ENCODE results near the gene DDX24. TPM values are rescaled to one million over a fixed set of nuclear protein-coding genes. Genes with fewer than 3 reads are reported as not detected.

The DDX24 gene
- total RNA-seq, 2 donors from 2014 or later, result 110 to 142 TPM

DNA sequence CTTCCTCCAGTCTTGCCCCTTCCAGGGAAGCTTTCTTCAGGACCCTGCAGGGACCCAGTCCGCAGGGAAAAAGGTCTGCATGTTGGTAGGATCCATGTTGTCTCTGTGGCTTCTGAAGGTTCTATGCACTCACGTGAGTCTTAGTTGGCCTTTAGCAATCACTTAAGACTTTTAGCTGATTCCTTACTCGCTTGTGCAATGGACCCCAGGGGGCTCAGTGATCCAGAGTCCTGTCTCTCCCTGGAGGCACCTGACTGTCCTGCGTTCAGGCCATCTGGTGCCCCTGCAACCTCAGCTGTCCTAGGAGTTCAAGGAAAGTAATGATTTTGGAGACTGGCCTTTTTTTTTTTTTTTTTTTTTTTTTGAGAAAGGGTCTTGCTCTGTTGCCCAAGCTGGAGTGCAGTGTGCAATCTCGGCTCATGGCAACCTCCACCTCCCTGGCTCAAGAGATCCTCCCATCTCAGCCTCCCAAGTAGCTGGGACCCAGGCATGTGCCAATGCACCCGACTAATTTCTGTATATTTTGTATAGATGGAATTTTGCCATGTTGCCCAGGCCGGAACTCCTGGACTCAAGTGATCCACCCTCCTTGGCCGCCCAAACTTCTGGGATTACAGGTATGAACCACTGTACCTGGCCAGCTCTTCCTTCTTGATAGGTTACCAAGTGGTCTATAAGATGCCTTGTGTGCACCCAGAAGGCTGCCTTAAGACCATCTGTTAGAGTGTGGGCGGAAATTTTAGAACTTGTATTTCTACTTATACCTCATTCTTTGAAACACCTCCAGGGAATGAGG, 43.8 kb upstream of the DDX24 start:
- peak; percentile 13 for DNase-seq
- no peak overlapping the region for H3K9ac ChIP-seq (ENCODE audit: low read depth in 2 of 2, low read length in 2 of 2)
- H3K36me3 ChIP-seq, result no peaks in the 10 kb centered on the region
- TF ChIP-seq, protein P1, sequence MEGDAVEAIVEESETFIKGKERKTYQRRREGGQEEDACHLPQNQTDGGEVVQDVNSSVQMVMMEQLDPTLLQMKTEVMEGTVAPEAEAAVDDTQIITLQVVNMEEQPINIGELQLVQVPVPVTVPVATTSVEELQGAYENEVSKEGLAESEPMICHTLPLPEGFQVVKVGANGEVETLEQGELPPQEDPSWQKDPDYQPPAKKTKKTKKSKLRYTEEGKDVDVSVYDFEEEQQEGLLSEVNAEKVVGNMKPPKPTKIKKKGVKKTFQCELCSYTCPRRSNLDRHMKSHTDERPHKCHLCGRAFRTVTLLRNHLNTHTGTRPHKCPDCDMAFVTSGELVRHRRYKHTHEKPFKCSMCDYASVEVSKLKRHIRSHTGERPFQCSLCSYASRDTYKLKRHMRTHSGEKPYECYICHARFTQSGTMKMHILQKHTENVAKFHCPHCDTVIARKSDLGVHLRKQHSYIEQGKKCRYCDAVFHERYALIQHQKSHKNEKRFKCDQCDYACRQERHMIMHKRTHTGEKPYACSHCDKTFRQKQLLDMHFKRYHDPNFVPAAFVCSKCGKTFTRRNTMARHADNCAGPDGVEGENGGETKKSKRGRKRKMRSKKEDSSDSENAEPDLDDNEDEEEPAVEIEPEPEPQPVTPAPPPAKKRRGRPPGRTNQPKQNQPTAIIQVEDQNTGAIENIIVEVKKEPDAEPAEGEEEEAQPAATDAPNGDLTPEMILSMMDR (IDR thresholded peaks at IDR 0.05), result no peak
- intact Hi-C loops (cut with DNase I), result loop anchor here (10.0 kb wide), 1 partner anchor 180 kb away; no protein-coding TSS in a partner anchor
- no peaks in the 10 kb centered on the region for H3K9me3 ChIP-seq
- no peak overlapping the region for H3K27ac ChIP-seq
- no peak overlapping the region for H3K4me3 ChIP-seq
- H3K27me3 ChIP-seq, result no peaks in the 10 kb centered on the region
- no peaks in the 10 kb centered on the region for H3K4me1 ChIP-seq

GRCh38 chr14:94123868-94124267, 42.9 kb upstream of the DDX24 start:
- Histone ChIP-seq H3K4me1 (no peaks in the 10 kb centered on the region), H3K36me3 (no peaks in the 10 kb centered on the region), H3K27me3 (no peaks in the 10 kb centered on the region), H3K9me3 (no peaks in the 10 kb centered on the region), H3K4me3 (no peak overlapping the region), H3K9ac (ENCODE audit: low read depth in 2 of 2, low read length in 2 of 2) (no peak overlapping the region), H3K27ac (no peak overlapping the region)
- intact Hi-C loops (cut with DNase I), result loop anchor here (10.0 kb wide), 1 partner anchor 179 kb away; no protein-coding TSS in a partner anchor
- TF ChIP-seq, protein P1 (IDR thresholded peaks at IDR 0.05), result no peak
- DNase-seq, result peak; percentile 3

DNA sequence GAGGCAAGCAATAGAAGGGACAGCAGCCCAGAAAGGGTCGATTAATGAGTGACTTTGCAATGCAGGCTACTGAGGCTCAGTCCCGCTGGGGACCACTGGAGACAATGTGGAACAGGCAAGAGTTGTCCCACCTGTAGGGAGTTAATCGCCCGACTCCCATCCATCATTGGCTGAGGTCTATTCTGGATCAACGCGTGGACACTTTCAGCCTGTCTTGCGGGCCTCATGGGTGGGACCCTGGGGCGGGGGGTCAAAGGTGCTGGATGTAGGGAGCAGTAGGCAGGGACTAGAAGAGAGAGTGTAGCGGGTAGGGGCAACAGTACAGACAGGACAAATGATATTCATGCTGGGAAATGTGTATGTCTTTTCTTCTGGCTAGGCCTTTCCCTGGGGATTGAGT, 42.3 kb upstream of the DDX24 start:
- H3K9me3 ChIP-seq, result no peaks in the 10 kb centered on the region
- no peak overlapping the region for H3K4me3 ChIP-seq
- TF ChIP-seq, protein P1 (IDR thresholded peaks at IDR 0.05), result no peak
- intact Hi-C loops (cut with DNase I), result loop anchor here (10.0 kb wide), 1 partner anchor 178 kb away; no protein-coding TSS in a partner anchor
- no peaks in the 10 kb centered on the region for H3K36me3 ChIP-seq
- H3K4me1 ChIP-seq, result no peaks in the 10 kb centered on the region
- H3K27me3 ChIP-seq, result no peaks in the 10 kb centered on the region
- H3K9ac ChIP-seq (ENCODE audit: low read depth in 2 of 2, low read length in 2 of 2), result no peak overlapping the region
- H3K27ac ChIP-seq, result no peak overlapping the region
- peak; percentile 7 for DNase-seq

DNA sequence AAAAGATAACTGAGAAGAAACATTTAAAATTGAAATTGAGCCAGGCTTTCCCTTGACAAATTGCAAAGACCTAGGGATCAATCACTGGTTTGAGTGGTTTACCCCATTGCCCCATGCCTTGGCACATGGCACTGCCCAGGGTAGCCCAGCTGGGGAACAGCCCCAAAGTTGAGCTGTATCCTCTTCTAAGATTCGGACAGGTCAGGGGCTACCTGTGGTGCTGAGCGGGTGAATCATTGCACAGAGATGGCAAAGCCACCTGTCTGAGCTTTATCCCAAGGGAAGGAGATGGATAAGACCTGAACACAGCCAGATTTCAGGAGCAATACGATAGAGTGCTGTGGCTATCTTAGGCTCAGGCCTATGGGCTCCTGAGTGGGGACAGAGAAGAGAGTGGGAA, 41.4 kb upstream of the DDX24 start:
- Histone ChIP-seq H3K9ac (ENCODE audit: low read depth in 2 of 2, low read length in 2 of 2) (no peak overlapping the region), H3K4me3 (no peak overlapping the region), H3K27ac (no peak overlapping the region), H3K27me3 (no peaks in the 10 kb centered on the region), H3K36me3 (no peaks in the 10 kb centered on the region), H3K9me3 (no peaks in the 10 kb centered on the region), H3K4me1 (no peaks in the 10 kb centered on the region)
- TF ChIP-seq, protein P1 (IDR thresholded peaks at IDR 0.05), result no peak
- intact Hi-C loops (cut with DNase I), result loop anchor here (10.0 kb wide), 1 partner anchor 178 kb away; no protein-coding TSS in a partner anchor
- peak; percentile 7 for DNase-seq

DNA sequence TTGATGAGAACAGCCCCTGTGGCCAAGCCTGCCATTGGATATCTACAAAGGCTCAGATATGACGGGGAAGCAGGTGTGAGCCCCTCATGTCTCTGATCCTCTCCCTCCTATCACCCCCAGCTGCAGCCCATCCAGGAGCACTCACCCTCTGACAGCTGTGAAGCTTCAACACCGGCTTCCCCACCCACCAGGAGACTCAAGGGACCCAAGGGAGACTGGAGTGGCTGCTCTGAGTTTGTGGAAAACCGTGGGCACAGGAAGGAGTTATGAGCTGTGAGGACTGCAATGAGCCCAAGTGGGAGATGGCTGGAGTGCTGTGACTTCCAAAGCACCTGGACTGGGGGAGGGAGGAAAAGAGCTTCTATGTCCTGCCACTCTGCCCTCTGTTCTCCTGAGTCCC, 40.5 kb upstream of the DDX24 start:
- DNase-seq, result no peak
- Histone ChIP-seq H3K4me1 (no peaks in the 10 kb centered on the region), H3K9me3 (no peaks in the 10 kb centered on the region), H3K27ac (no peak overlapping the region), H3K9ac (ENCODE audit: low read depth in 2 of 2, low read length in 2 of 2) (no peak overlapping the region), H3K36me3 (no peaks in the 10 kb centered on the region), H3K4me3 (no peak overlapping the region), H3K27me3 (no peaks in the 10 kb centered on the region)
- TF ChIP-seq, protein P1 (IDR thresholded peaks at IDR 0.05), result no peak
- intact Hi-C loops (cut with DNase I), result loop anchor here (10.0 kb wide), 1 partner anchor 177 kb away; no protein-coding TSS in a partner anchor

All from colonic mucosa (tissue), 4 donors.